OCI-LY1 (cell line): ENCODE results near the gene LIF.

ENCODE experiments used
- H2AFZ ChIP-seq: fragments of 200-600 bp; sonication (generic), shearing (Covaris generic); 2 replicates; pipeline ENCODE4 v1.6.0; 2014; ENCODE audit warnings: antibody characterized with exemption, mild to moderate bottlenecking, low read length
- H3F3A ChIP-seq: fragments of 200-600 bp; sonication (generic), shearing (Covaris generic); 2 replicates; pipeline ENCODE4 v1.6.0; 2014; ENCODE audit warnings: mild to moderate bottlenecking, antibody characterized with exemption, low read length, moderate library complexity; ENCODE audit not compliant: insufficient read depth
- H3K27ac ChIP-seq: fragments of 200-600 bp; sonication (generic); 2 replicates; pipeline ENCODE4 v1.5.1; 2014; ENCODE audit warnings: low read length, mixed run types, mild to moderate bottlenecking, low read depth; ENCODE audit not compliant: poor library complexity, severe bottlenecking
- H3K27me3 ChIP-seq: fragments of 200-600 bp; sonication (generic); 2 replicates; pipeline ENCODE4 v1.6.0; 2014; ENCODE audit warnings: antibody characterized with exemption, mild to moderate bottlenecking, low read length, moderate library complexity; ENCODE audit not compliant: insufficient read depth
- H3K36me3 ChIP-seq: fragments of 200-600 bp; sonication (generic); 2 replicates; pipeline ENCODE4 v1.6.1; 2014; ENCODE audit warnings: mild to moderate bottlenecking, antibody characterized with exemption, low read length, moderate library complexity, mixed read lengths; ENCODE audit not compliant: insufficient read depth
- H3K4me1 ChIP-seq: fragments of 200-600 bp; sonication (generic); 2 replicates; pipeline ENCODE4 v1.5.1; 2014; ENCODE audit warnings: mild to moderate bottlenecking, low read length, moderate library complexity; ENCODE audit not compliant: insufficient read depth, severe bottlenecking
- H3K4me2 ChIP-seq: fragments of 200-600 bp; sonication (generic), shearing (Covaris generic); 2 replicates; pipeline ENCODE4 v1.6.1; 2014; ENCODE audit warnings: low read length
- H3K4me3 ChIP-seq: fragments of 200-600 bp; sonication (generic); 2 replicates; pipeline ENCODE4 v1.5.1; 2014; ENCODE audit warnings: low read length, low read depth, mild to moderate bottlenecking, mixed read lengths; ENCODE audit not compliant: poor library complexity, severe bottlenecking
- H3K79me2 ChIP-seq: fragments of 200-600 bp; shearing (Covaris generic); 2 replicates; pipeline ENCODE4 v1.6.1; 2016; ENCODE audit warnings: mixed run types, low read length, mixed read lengths; ENCODE audit not compliant: insufficient read depth
- H3K9ac ChIP-seq: fragments of 200-600 bp; sonication (generic), shearing (Covaris generic); 2 replicates; pipeline ENCODE4 v1.6.1; 2014; ENCODE audit warnings: mild to moderate bottlenecking, low read length, mixed read lengths
- H3K9me2 ChIP-seq: fragments of 200-600 bp; sonication (generic), shearing (Covaris generic); 2 replicates; pipeline ENCODE4 v1.6.1; 2014; ENCODE audit warnings: low read depth, mild to moderate bottlenecking, low read length, mixed read lengths
- H3K9me3 ChIP-seq: fragments of 200-600 bp; shearing (Covaris generic); 2 replicates; pipeline ENCODE4 v1.6.1; 2014; ENCODE audit warnings: low read length, mixed read lengths
- H4K20me1 ChIP-seq: fragments of 200-600 bp; sonication (generic), shearing (Covaris generic); 2 replicates; pipeline ENCODE4 v1.6.0; 2016; ENCODE audit warnings: mild to moderate bottlenecking, low read length; ENCODE audit not compliant: insufficient read depth
- EZH2 ChIP-seq: fragments of 200-600 bp; sonication (generic), shearing (Covaris generic); IDR thresholded peaks from 2 replicates; pipeline ENCODE4 v1.8.0; 2017; ENCODE audit warnings: borderline replicate concordance, mixed run types, mild to moderate bottlenecking, antibody characterized with exemption, low read length, moderate library complexity, mixed read lengths
- TF ChIP-seq, protein P1 (sequence below): fragments of 200-600 bp; sonication (generic), shearing (Covaris generic); IDR thresholded peaks from 2 replicates; pipeline ENCODE4 v1.5.1; 2017; ENCODE audit warnings: mild to moderate bottlenecking, antibody characterized with exemption, low read length, moderate library complexity, mixed read lengths

The LIF gene

DNA sequence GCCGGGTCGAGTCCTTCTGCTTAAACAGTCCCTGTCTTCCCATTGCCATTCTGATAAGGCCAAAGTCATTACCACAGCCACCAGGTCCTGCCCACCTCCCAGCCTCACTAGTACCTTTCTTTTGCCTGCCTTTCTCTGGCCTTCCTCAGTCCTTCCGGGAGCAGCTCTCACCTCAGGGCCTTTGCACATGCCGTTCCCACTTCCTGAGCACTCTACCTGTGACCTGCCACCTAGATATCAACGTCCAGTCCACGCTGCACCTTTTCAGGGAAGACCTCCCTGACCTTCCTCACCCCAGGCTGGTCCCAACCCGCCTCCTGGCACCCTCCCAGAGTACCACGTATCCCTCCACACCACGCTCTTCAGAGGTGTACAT is 27.9 kb upstream of the LIF start:
- Histone ChIP-seq H3K9me2 (no peaks in the 10 kb centered on the region), H3K27me3 (peaks cover 6% of the 10 kb centered on the region; the same call in 1 of the 2 replicates), H3K36me3 (no peaks in the 10 kb centered on the region), H3K4me2 (no peak overlapping the region), H3K4me3 (no peak overlapping the region), H3F3A (no peaks in the 10 kb centered on the region), H3K4me1 (no peaks in the 10 kb centered on the region), H4K20me1 (no peaks in the 10 kb centered on the region), H3K79me2 (no peaks in the 10 kb centered on the region), H3K27ac (no peak overlapping the region), H3K9ac (no peak overlapping the region), H2AFZ (no peak overlapping the region), H3K9me3 (no peaks in the 10 kb centered on the region)
- no peak for TF ChIP-seq EZH2
- TF ChIP-seq, protein P1, sequence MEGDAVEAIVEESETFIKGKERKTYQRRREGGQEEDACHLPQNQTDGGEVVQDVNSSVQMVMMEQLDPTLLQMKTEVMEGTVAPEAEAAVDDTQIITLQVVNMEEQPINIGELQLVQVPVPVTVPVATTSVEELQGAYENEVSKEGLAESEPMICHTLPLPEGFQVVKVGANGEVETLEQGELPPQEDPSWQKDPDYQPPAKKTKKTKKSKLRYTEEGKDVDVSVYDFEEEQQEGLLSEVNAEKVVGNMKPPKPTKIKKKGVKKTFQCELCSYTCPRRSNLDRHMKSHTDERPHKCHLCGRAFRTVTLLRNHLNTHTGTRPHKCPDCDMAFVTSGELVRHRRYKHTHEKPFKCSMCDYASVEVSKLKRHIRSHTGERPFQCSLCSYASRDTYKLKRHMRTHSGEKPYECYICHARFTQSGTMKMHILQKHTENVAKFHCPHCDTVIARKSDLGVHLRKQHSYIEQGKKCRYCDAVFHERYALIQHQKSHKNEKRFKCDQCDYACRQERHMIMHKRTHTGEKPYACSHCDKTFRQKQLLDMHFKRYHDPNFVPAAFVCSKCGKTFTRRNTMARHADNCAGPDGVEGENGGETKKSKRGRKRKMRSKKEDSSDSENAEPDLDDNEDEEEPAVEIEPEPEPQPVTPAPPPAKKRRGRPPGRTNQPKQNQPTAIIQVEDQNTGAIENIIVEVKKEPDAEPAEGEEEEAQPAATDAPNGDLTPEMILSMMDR, result no peak

DNA sequence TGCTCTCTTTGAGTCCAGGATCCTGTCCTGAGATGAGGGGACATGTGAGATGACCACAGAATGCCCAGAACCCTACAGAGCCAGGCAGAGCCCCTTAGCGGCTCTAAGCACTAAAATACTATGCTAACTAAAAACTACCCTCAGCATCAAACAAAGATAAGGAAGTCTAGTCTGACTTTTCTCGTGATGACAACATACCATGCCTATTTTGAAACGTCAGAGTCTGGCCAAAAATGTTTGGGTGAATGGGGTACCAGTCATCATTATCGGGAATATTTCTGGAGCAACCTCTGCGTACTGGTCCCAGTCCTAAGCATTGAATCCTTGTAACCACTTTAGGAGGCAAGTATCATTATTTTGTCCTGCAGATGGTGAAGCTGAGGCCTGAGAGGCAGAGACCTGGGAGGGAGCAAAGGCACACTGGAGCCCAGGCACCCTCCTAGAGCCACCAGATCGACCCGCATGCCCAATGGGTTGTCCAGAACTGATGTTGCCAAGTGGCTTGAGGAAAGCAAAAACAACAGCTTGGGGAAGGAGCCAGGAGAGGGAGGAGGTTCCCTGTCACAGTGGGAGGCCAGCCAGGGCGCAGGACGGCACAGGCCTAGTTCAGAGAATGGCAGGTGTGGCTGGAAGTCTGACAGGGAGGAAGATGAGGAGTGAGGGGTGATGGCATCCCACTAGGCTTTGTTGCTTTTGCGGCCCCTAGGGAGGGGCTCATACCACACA is 27.3 kb upstream of the LIF start:
- no peak for TF ChIP-seq EZH2
- TF ChIP-seq, protein P1, result no peak
- H3K79me2 ChIP-seq, result no peaks in the 10 kb centered on the region

GRCh38 chr22:30272781-30273601 is 26.4 kb upstream of the LIF start:
- Histone ChIP-seq H3K27ac (no peak overlapping the region), H3K27me3 (peaks cover 6% of the 10 kb centered on the region; the same call in 1 of the 2 replicates), H3K79me2 (no peaks in the 10 kb centered on the region), H3F3A (no peaks in the 10 kb centered on the region), H3K4me2 (no peak overlapping the region), H3K9ac (no peak overlapping the region), H3K4me3 (no peak overlapping the region), H2AFZ (no peak overlapping the region), H4K20me1 (no peaks in the 10 kb centered on the region), H3K36me3 (no peaks in the 10 kb centered on the region), H3K9me2 (no peaks in the 10 kb centered on the region), H3K9me3 (no peaks in the 10 kb centered on the region), H3K4me1 (no peaks in the 10 kb centered on the region)
- TF ChIP-seq, protein P1, result no peak
- no peak for TF ChIP-seq EZH2

More for the DNA sequence above, 27.3 kb upstream of the LIF start:
- H4K20me1 ChIP-seq, result no peaks in the 10 kb centered on the region
- peaks cover 6% of the 10 kb centered on the region; the same call in 1 of the 2 replicates for H3K27me3 ChIP-seq
- no peak overlapping the region for H3K4me2 ChIP-seq
- no peaks in the 10 kb centered on the region for H3F3A ChIP-seq
- no peak overlapping the region for H3K27ac ChIP-seq
- no peaks in the 10 kb centered on the region for H3K9me3 ChIP-seq
- H3K36me3 ChIP-seq, result no peaks in the 10 kb centered on the region
- H3K9ac ChIP-seq, result no peak overlapping the region
- no peaks in the 10 kb centered on the region for H3K9me2 ChIP-seq
- H3K4me3 ChIP-seq, result no peak overlapping the region
- no peaks in the 10 kb centered on the region for H3K4me1 ChIP-seq
- no peak overlapping the region for H2AFZ ChIP-seq
